A673 (cell line): ENCODE data around the gene NPTN. TPM values are rescaled to one million over a fixed set of nuclear protein-coding genes. Genes with fewer than 3 reads are reported as not detected.

Experiments used
- Bru-seq: library from RNA; stranded (reverse); fragments of 400-500 nt; gene quantifications from one replicate; lab custom pipeline; 2021; lab: Mats Ljungman, UMichigan
- BruChase-seq, 2 experiments: library from RNA; stranded (reverse); fragments of 400-500 nt; gene quantifications; one replicate each; lab custom pipeline; 2021; lab: Mats Ljungman, UMichigan
- BruUV-seq: library from RNA; stranded (reverse); fragments of 400-500 nt; replicated peaks from 2 replicates; lab custom pipeline; 2021; lab: Mats Ljungman, UMichigan
- CTCF ChIA-PET: fragments of 300-600 bp; sonication (Branson Sonifier 250); formaldehyde crosslinking; loops from one replicate; lab custom pipeline; 2022; ENCODE audit warnings: antibody characterized with exemption; lab: Charles Lee
- POLR2A ChIA-PET: fragments of 300-600 bp; sonication (Branson Sonifier 250); formaldehyde crosslinking; loops from one replicate; lab custom pipeline; 2022; ENCODE audit warnings: antibody characterized with exemption; ENCODE audit not compliant: low non-redundant PET; lab: Charles Lee
- DNase-seq: peaks from one replicate; pipeline ENCODE4 v3.0.0-alpha.2; 2015; ENCODE audit warnings: low spot score
- H3K27ac ChIP-seq: fragments of 200-600 bp; sonication (generic); 2 replicates; pipeline ENCODE4 v1.5.1; 2016; ENCODE audit warnings: mixed run types, low read depth, mild to moderate bottlenecking, mixed read lengths, antibody characterized with exemption, low read length; ENCODE audit not compliant: poor library complexity, severe bottlenecking
- H3K27me3 ChIP-seq: fragments of 200-600 bp; sonication (generic); replicated peaks from 2 replicates; pipeline ENCODE4 v1.6.1; 2017; ENCODE audit warnings: mixed run types, low read depth, mild to moderate bottlenecking, mixed read lengths, antibody characterized with exemption, low read length; ENCODE audit not compliant: insufficient read depth, poor library complexity
- H3K36me3 ChIP-seq: fragments of 200-600 bp; sonication (generic); 2 replicates; pipeline ENCODE4 v1.6.1; 2016; ENCODE audit warnings: mixed run types, mild to moderate bottlenecking, mixed read lengths, antibody characterized with exemption, low read length; ENCODE audit not compliant: insufficient read depth, poor library complexity, severe bottlenecking
- H3K4me1 ChIP-seq: fragments of 200-600 bp; sonication (generic); 2 replicates; pipeline ENCODE4 v1.6.1; 2017; ENCODE audit warnings: mixed run types, mild to moderate bottlenecking, mixed read lengths, antibody characterized with exemption, low read length; ENCODE audit not compliant: insufficient read depth, poor library complexity, severe bottlenecking
- H3K4me3 ChIP-seq: fragments of 200-600 bp; sonication (generic); 2 replicates; pipeline ENCODE4 v1.5.1; 2016; ENCODE audit warnings: low read depth, mixed run types, mild to moderate bottlenecking, mixed read lengths, low read length; ENCODE audit not compliant: poor library complexity, severe bottlenecking
- H3K9me3 ChIP-seq: fragments of 200-600 bp; sonication (generic); 2 replicates; pipeline ENCODE4 v1.6.1; 2016; ENCODE audit warnings: mixed run types, low read depth, mild to moderate bottlenecking, mixed read lengths, antibody characterized with exemption, low read length; ENCODE audit not compliant: poor library complexity, severe bottlenecking
- EZH2 ChIP-seq: fragments of 200-600 bp; sonication (generic); IDR thresholded peaks from 2 replicates; pipeline ENCODE4 v1.6.1; 2017; ENCODE audit warnings: borderline replicate concordance, low read depth, mild to moderate bottlenecking, mixed read lengths, antibody characterized with exemption, low read length; ENCODE audit not compliant: poor library complexity, severe bottlenecking
- intact Hi-C: fragments of 100-400 bp; cut with micrococcal nuclease; formaldehyde crosslinking; loops from one replicate; pipeline ENCODE4 v1.10.0; 2022; ENCODE audit not compliant: unreplicated experiment
- long read RNA-seq: library from polyadenylated mRNA; stranded (forward); transcript quantifications from one replicate; pipeline ENCODE4 v2.0.0, GENCODE V29; 2022
- total RNA-seq: library from RNA; stranded (reverse); gene quantifications from 2 replicates; pipeline ENCODE4 v1.2.3, GENCODE V29; 2021
- TF ChIP-seq, protein P1 (sequence below): fragments of 300-800, 200-600 bp; sonication (generic); conservative IDR thresholded peaks from 2 replicates; pipeline ENCODE4 v1.5.1; 2017; ENCODE audit warnings: low read depth, mild to moderate bottlenecking, antibody characterized with exemption, low read length, moderate library complexity, mixed read lengths

Gene NPTN
- total RNA-seq (96.1 and 101 TPM in 2 replicates), Bru-seq, nascent RNA (percentile 91 among the genes with signal in this experiment), BruChase-seq, experiment 1, labeled RNA remaining after a 2-hour chase (percentile 92 among the genes with signal in this experiment), BruChase-seq, experiment 2, labeled RNA remaining after a 6-hour chase (percentile 85 among the genes with signal in this experiment)
- long read RNA-seq, transcript NPTN-202 (8 exons, 2,817 nt) = major isoform, 289 of 322 reads
- long read RNA-seq, transcript NPTN-209 (6 exons, 858 nt) = minor isoform, 7 of 322 reads
- long read RNA-seq, transcript NPTN-201 (9 exons, 2,444 nt) = minor isoform, 5 of 322 reads
- long read RNA-seq, partial matches to known transcripts = 6 of 322 reads
- long read RNA-seq, other reads (novel, unspliced or antisense) = 14 of 322 reads

DNA sequence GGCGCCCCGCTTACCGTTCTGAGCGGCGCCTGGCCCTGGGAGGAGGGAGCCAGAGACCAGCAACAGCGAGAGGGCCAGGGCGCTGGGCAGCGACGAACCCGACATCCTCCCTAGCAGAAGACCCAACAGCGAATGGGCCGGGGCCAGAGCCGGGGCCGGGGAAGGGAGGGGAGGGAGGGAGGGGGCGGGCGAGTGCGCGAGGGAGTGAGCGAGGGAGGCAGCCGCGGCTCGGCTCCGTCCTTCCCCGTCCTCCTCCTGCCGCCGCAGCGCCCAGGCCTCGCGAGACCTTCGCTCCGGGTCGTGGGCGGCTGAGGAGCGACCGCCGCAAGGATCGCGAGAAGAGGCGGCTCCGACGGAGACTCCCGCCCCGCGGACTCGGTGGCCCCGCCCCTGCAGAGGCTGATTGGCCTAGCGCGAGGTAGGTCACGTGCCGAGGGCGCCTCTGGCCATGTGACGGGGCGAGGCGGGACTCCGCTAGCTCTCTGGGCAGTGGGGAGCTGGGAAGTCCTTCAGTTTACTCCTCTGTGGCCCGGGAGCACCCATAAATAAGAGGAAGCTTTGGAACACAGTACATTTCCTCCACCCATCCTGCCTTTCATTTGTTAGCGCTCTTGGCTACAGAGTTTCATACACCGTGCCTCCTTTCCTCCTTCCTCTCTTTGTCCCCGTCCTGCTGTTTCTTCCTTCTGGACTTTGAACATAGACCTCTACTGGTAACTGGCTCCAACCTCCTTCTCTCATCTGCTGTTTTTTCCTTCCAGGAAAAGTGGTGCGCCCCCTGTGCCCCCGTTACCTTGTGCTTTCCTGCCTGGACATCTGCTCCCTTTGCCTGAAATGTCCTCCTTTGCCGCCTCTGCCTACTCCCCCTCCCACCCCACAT is at the start of gene NPTN:
Gene NPTN, minus strand, starts transcription at position 279 of the 880 bp plus-strand sequence. Its CDS starts 174 bp downstream, at position 105.
- H3K4me1 ChIP-seq = peaks cover 41% of the 10 kb centered on the region
- no peaks in the 10 kb centered on the region for H3K9me3 ChIP-seq
- CTCF ChIA-PET = no interaction called here
- H3K4me3 ChIP-seq = peak within 1 kb of the TSS; percentile 75
- H3K27ac ChIP-seq = peak within 1 kb of the TSS; percentile 82
- POLR2A ChIA-PET = interaction anchor here (0.7 kb wide), 1 partner anchor 11 kb away, joined by 3 read pairs; no protein-coding TSS in a partner anchor
- TF ChIP-seq EZH2 = no peak
- TF ChIP-seq, protein P1, sequence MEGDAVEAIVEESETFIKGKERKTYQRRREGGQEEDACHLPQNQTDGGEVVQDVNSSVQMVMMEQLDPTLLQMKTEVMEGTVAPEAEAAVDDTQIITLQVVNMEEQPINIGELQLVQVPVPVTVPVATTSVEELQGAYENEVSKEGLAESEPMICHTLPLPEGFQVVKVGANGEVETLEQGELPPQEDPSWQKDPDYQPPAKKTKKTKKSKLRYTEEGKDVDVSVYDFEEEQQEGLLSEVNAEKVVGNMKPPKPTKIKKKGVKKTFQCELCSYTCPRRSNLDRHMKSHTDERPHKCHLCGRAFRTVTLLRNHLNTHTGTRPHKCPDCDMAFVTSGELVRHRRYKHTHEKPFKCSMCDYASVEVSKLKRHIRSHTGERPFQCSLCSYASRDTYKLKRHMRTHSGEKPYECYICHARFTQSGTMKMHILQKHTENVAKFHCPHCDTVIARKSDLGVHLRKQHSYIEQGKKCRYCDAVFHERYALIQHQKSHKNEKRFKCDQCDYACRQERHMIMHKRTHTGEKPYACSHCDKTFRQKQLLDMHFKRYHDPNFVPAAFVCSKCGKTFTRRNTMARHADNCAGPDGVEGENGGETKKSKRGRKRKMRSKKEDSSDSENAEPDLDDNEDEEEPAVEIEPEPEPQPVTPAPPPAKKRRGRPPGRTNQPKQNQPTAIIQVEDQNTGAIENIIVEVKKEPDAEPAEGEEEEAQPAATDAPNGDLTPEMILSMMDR = no peak
- DNase-seq = peak; percentile 98
- H3K27me3 ChIP-seq = no peaks in the 10 kb centered on the region
- no peaks in the 10 kb centered on the region for H3K36me3 ChIP-seq
- BruUV-seq = TSS peak; percentile 94
- intact Hi-C loops = loop anchor here (5.0 kb wide), 1 partner anchor 326 kb away; no protein-coding TSS in a partner anchor

DNA sequence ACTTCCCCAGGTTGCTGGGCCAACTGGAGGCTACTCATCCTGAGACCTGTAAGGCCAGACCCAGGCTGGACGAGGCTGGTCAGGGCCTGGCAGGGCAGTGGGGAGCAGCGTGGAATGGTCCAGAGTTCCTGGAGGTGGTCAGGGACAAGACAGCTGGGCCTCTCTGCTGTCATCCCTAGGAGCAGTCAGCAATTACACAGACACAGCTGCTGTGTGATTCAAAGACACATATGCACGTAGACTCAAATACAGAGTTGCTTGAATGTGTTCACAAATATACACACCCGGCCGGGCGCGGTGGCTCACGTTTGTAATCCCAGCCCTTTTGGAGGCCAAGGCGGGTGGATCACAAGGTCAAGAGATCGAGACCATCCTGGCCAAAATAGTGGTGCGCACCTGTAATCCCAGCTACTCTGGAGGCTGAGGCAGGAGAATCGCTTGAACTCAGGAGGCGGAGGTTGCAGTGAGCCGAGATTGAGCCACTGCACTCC is 49.5 kb upstream of the NPTN start:
- H3K27ac ChIP-seq = no peak overlapping the region
- intact Hi-C loops = no loop called here
- H3K4me1 ChIP-seq = peaks cover 23% of the 10 kb centered on the region
- no peaks in the 10 kb centered on the region for H3K9me3 ChIP-seq
- H3K27me3 ChIP-seq = no peaks in the 10 kb centered on the region
- BruUV-seq = no TSS peak
- ChIA-PET POLR2A (interaction anchor here (0.5 kb wide), 1 partner anchor 35 kb away, joined by 3 read pairs; no protein-coding TSS in a partner anchor), CTCF (interaction anchor here (0.7 to 0.9 kb wide), 3 partner anchors 52 to 329 kb away, joined by 3 to 8 read pairs (median 4); no protein-coding TSS in a partner anchor)
- no peak for TF ChIP-seq EZH2
- TF ChIP-seq, protein P1 = no peak
- no peak overlapping the region for H3K4me3 ChIP-seq
- H3K36me3 ChIP-seq = no peaks in the 10 kb centered on the region
- no peak for DNase-seq
